Common myeloid progenitor, CD34-positive (primary cell): ENCODE measurements around the gene DOCK9.
A peak's percentile ranks its signal among the peaks of the same experiment; 100 is the strongest.

Source experiments
- CTCF ChIA-PET: fragments of 350-600 bp; sonication (Branson Sonifier 250); formaldehyde crosslinking; loops from one replicate; lab custom pipeline; 2021; ENCODE audit warnings: antibody characterized with exemption; lab: Charles Lee
- POLR2A ChIA-PET: fragments of 350-600 bp; sonication (Branson Sonifier 250); formaldehyde crosslinking; loops from one replicate; lab custom pipeline; 2021; ENCODE audit warnings: antibody characterized with exemption; lab: Charles Lee
- DNase-seq, 3 donors: peaks; one replicate each; pipeline versions ENCODE4 v3.0.0 to v3.0.0-alpha.2; 2013
- H3K27ac ChIP-seq, 2 experiments: 1 replicate in 1 of 2; 2 replicates in 1 of 2; pipeline ENCODE4 v1.7.0; 2013; ENCODE audit warnings: inconsistent platforms in 2 of 2, low read length in 2 of 2, mild to moderate bottlenecking in 2 of 2, low read depth in 1 of 2, moderate library complexity in 1 of 2; ENCODE audit not compliant: severe bottlenecking in 2 of 2, insufficient read depth in 1 of 2, poor library complexity in 1 of 2
- H3K27me3 ChIP-seq, 5 experiments: replicated peaks in 2 of 5; 1 replicate in 3 of 5; 2 replicates in 2 of 5; pipeline versions ENCODE4 v1.6.1 to v1.7.0; 2013; ENCODE audit warnings: low read length in 4 of 5, mild to moderate bottlenecking in 2 of 5, moderate library complexity in 2 of 5, inconsistent platforms in 1 of 5; ENCODE audit not compliant: insufficient read depth in 5 of 5, control insufficient read depth in 4 of 5
- H3K36me3 ChIP-seq, 4 experiments: 1 replicate in 2 of 4; 2 replicates in 2 of 4; pipeline versions ENCODE4 v1.6.1 to v1.7.0; 2013; ENCODE audit warnings: low read length in 3 of 4, control low read depth in 1 of 4, mild to moderate bottlenecking in 1 of 4; ENCODE audit not compliant: control insufficient read depth in 4 of 4, insufficient read depth in 4 of 4
- H3K4me1 ChIP-seq, 4 experiments: 1 replicate in 3 of 4; 2 replicates in 1 of 4; pipeline versions ENCODE4 v1.6.1 to v1.7.1; 2013; ENCODE audit warnings: low read length in 3 of 4, mild to moderate bottlenecking in 3 of 4, control low read depth in 1 of 4, inconsistent platforms in 1 of 4, moderate library complexity in 1 of 4; ENCODE audit not compliant: control insufficient read depth in 4 of 4, insufficient read depth in 4 of 4; ENCODE audit errors: control extremely low read depth in 1 of 4
- H3K4me3 ChIP-seq, 7 experiments: 1 replicate in 4 of 7; 2 replicates in 3 of 7; pipeline versions ENCODE4 v1.5.1 to v1.7.0; 2013; ENCODE audit warnings: mild to moderate bottlenecking in 7 of 7, low read length in 6 of 7, moderate library complexity in 6 of 7, inconsistent platforms in 2 of 7, low read depth in 2 of 7, control low read depth in 1 of 7; ENCODE audit not compliant: insufficient read depth in 4 of 7, control insufficient read depth in 1 of 7; ENCODE audit errors: extremely low read depth in 1 of 7
- H3K9me3 ChIP-seq, 5 experiments: 1 replicate in 4 of 5; 2 replicates in 1 of 5; pipeline versions ENCODE4 v1.6.1 to v1.7.1; 2013; ENCODE audit warnings: low read length in 4 of 5, mild to moderate bottlenecking in 2 of 5, inconsistent platforms in 1 of 5, low read depth in 1 of 5, moderate library complexity in 1 of 5; ENCODE audit not compliant: control insufficient read depth in 4 of 5, insufficient read depth in 2 of 5; ENCODE audit errors: control extremely low read depth in 1 of 5
- WGBS: methylation state at CpG from one replicate; pipeline ENCODE4 v1.1.5; 2013; ENCODE audit not compliant: insufficient coverage; 5-methylcytosine and 5-hydroxymethylcytosine counted together

Gene DOCK9

GRCh38 chr13:98854448-98854847, 123.4 kb downstream of the DOCK9 start:
- WGBS = 95% methylated on average over 5 of the region's 6 CpGs
- no peaks in the 10 kb centered on the region for H3K9me3 ChIP-seq
- no peak overlapping the region for H3K4me3 ChIP-seq
- peaks cover 0 to 9% (median 2%) of the 10 kb centered on the region in 5 experiments for H3K27me3 ChIP-seq
- ChIA-PET CTCF (interaction anchor here (1.1 to 1.5 kb wide), 3 partner anchors 15 to 182 kb away, joined by 3 to 6 read pairs (median 4); no protein-coding TSS in a partner anchor), POLR2A (no interaction called here)
- no peaks in the 10 kb centered on the region for H3K36me3 ChIP-seq
- no peaks in the 10 kb centered on the region for H3K4me1 ChIP-seq
- DNase-seq = no peak
- no peak overlapping the region for H3K27ac ChIP-seq

- Histone ChIP-seq H3K4me3 (no peak overlapping the region), H3K36me3 (no peaks in the 10 kb centered on the region)
- CTCF ChIA-PET = interaction anchor here (2.4 kb wide), 1 partner anchor 10 kb away, joined by 8 read pairs; no protein-coding TSS in a partner anchor
Observed at GRCh38 chr13:98853771-98854221, 124.1 kb downstream of the DOCK9 start.

DNA sequence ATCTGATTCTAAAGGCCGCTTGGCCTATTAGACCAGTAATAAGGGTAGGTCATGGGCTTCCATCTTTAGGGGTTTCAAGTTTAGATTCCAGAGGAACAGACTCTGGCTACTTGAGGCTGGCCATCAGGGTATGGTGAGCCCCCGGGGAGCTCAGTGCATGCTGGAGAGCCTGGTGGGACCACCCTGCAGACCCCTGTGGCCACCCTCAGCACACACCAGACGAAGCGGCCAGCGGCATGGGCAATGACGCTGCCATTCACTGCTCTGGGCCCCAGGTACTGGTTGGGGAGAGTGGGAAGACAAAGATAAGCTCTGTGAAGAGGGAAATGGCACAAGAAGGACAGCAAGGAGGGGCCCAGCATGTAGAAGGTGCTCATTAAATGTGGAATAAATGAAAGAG, 126.6 kb downstream of the DOCK9 start:
- H3K27me3 ChIP-seq = peaks cover 0 to 5% (median 0%) of the 10 kb centered on the region in 5 experiments
- 100% methylated on average over 4 of the region's 6 CpGs for WGBS
- no peaks in the 10 kb centered on the region for H3K9me3 ChIP-seq
- H3K36me3 ChIP-seq = no peaks in the 10 kb centered on the region
- H3K27ac ChIP-seq = no peak overlapping the region
- no peak for DNase-seq
- POLR2A ChIA-PET = no interaction called here
- H3K4me1 ChIP-seq = no peaks in the 10 kb centered on the region
- CTCF ChIA-PET = interaction anchor here (1.5 to 1.6 kb wide), 2 partner anchors 11 to 22 kb away, joined by 3 to 6 read pairs; no protein-coding TSS in a partner anchor
- H3K4me3 ChIP-seq = no peak overlapping the region

More at GRCh38 chr13:98853771-98854221, 124.1 kb downstream of the DOCK9 start:
- Histone ChIP-seq H3K27ac (no peak overlapping the region), H3K27me3 (peaks cover 0 to 5% (median 2%) of the 10 kb centered on the region in 5 experiments), H3K9me3 (no peaks in the 10 kb centered on the region), H3K4me1 (no peaks in the 10 kb centered on the region)
- 88% methylated on average over 6 of the region's 6 CpGs for WGBS
- POLR2A ChIA-PET = no interaction called here
- DNase-seq = peak in 2 of 3 donors; percentile 34 to 44

- CTCF ChIA-PET = interaction anchor here (0.6 to 1.7 kb wide), 3 partner anchors 9 to 17 kb away, joined by 3 to 4 read pairs (median 3); no protein-coding TSS in a partner anchor
- Histone ChIP-seq H3K4me1 (no peaks in the 10 kb centered on the region), H3K27me3 (peaks cover 0 to 11% (median 0%) of the 10 kb centered on the region in 5 experiments), H3K27ac (no peak overlapping the region), H3K36me3 (no peaks in the 10 kb centered on the region), H3K9me3 (no peaks in the 10 kb centered on the region), H3K4me3 (no peak overlapping the region)
- POLR2A ChIA-PET = no interaction called here
- no peak for DNase-seq
- WGBS = 93% methylated on average over 6 of the region's 7 CpGs
Observed at GRCh38 chr13:98848746-98849145, 129.1 kb downstream of the DOCK9 start.

- Histone ChIP-seq H3K27ac (no peak overlapping the region), H3K4me3 (no peak overlapping the region), H3K27me3 (peaks cover 0 to 12% (median 0%) of the 10 kb centered on the region in 5 experiments), H3K9me3 (no peaks in the 10 kb centered on the region), H3K4me1 (peaks cover 0 to 3% (median 0%) of the 10 kb centered on the region in 4 experiments), H3K36me3 (no peaks in the 10 kb centered on the region)
- DNase-seq = no peak
- WGBS = 92% methylated on average over 5 of the region's 5 CpGs
- ChIA-PET CTCF (interaction anchor here (1.1 kb wide), 1 partner anchor 186 kb away, joined by 3 read pairs; no protein-coding TSS in a partner anchor), POLR2A (no interaction called here)
Observed at GRCh38 chr13:98847780-98848179, 130.1 kb downstream of the DOCK9 start.

- ChIA-PET CTCF (interaction anchor here (1.1 kb wide), 1 partner anchor 187 kb away, joined by 3 read pairs; no protein-coding TSS in a partner anchor), POLR2A (no interaction called here)
- no peaks in the 10 kb centered on the region for H3K36me3 ChIP-seq
- no peak for DNase-seq
- peaks cover 0 to 3% (median 0%) of the 10 kb centered on the region in 4 experiments for H3K4me1 ChIP-seq
- H3K27ac ChIP-seq = no peak overlapping the region
- H3K4me3 ChIP-seq = no peak overlapping the region
- no peaks in the 10 kb centered on the region for H3K9me3 ChIP-seq
- 97% methylated on average over 3 of the region's 4 CpGs for WGBS
- peaks cover 0 to 12% (median 0%) of the 10 kb centered on the region in 5 experiments for H3K27me3 ChIP-seq
Observed at GRCh38 chr13:98846986-98847385, 130.9 kb downstream of the DOCK9 start.

- Histone ChIP-seq H3K9me3 (no peaks in the 10 kb centered on the region), H3K4me1 (peaks cover 0 to 3% (median 0%) of the 10 kb centered on the region in 4 experiments), H3K4me3 (no peak overlapping the region), H3K36me3 (no peaks in the 10 kb centered on the region), H3K27me3 (peaks cover 0 to 12% (median 0%) of the 10 kb centered on the region in 5 experiments), H3K27ac (no peak overlapping the region)
- WGBS = 86% methylated on average over 5 of the region's 5 CpGs
- ChIA-PET POLR2A (no interaction called here), CTCF (no interaction called here)
- DNase-seq = no peak
Observed at GRCh38 chr13:98846521-98846920, 131.3 kb downstream of the DOCK9 start.
